Panc1 (cell line): Measurements from ENCODE around the gene PRSS48. TPM values are rescaled to one million over a fixed set of nuclear protein-coding genes. Genes with fewer than 3 reads are reported as not detected.

Experiments used
- ATAC-seq: fragments of 200-7000 bp; cut with Tn5 transposase; 2 replicates; pipeline ENCODE4 v1.9.1; 2020; ENCODE audit warnings: mild to moderate bottlenecking, moderate library complexity
- BruUV-seq: library from RNA; stranded (reverse); fragments of 400-500 nt; replicated peaks from 2 replicates; lab custom pipeline; 2021; lab: Mats Ljungman, UMichigan
- CTCF ChIA-PET: fragments of 300-600 bp; sonication (Branson Sonifier 250); formaldehyde crosslinking; loops from one replicate; lab custom pipeline; 2022; ENCODE audit warnings: antibody characterized with exemption; lab: Charles Lee
- POLR2A ChIA-PET: fragments of 300-600 bp; sonication (Branson Sonifier 250); formaldehyde crosslinking; loops from one replicate; lab custom pipeline; 2022; ENCODE audit warnings: antibody characterized with exemption; lab: Charles Lee
- DNase-seq: peaks from one replicate; pipeline ENCODE4 v3.0.0-alpha.2; 2010; ENCODE audit warnings: low read depth, low spot score
- H3K27ac ChIP-seq: 2 replicates; pipeline ENCODE4 v1.5.1; 2011; ENCODE audit warnings: mild to moderate bottlenecking, low read length, inconsistent platforms
- H3K27me3 ChIP-seq: fragments of 200-500 bp; sonication (Bioruptor generic); 2 replicates; pipeline ENCODE4 v1.6.0; 2014; ENCODE audit warnings: low read length, inconsistent platforms; ENCODE audit not compliant: control insufficient read depth, insufficient read depth
- H3K36me3 ChIP-seq: fragments of 200-500 bp; sonication (Bioruptor generic); 2 replicates; pipeline ENCODE4 v1.5.1; 2014; ENCODE audit warnings: inconsistent platforms, mild to moderate bottlenecking, low read length, moderate library complexity; ENCODE audit not compliant: control insufficient read depth, insufficient read depth
- H3K4me1 ChIP-seq: 2 replicates; pipeline ENCODE4 v1.5.1; 2011; ENCODE audit warnings: inconsistent platforms, mild to moderate bottlenecking, low read length, moderate library complexity; ENCODE audit not compliant: control insufficient read depth, insufficient read depth
- H3K4me3 ChIP-seq, 2 experiments: 2 replicates each; pipeline ENCODE4 v1.5.1; 2011 to 2012; ENCODE audit warnings: low read depth in 2 of 2, low read length in 2 of 2, mild to moderate bottlenecking in 2 of 2, inconsistent platforms in 1 of 2, moderate library complexity in 1 of 2
- H3K9me3 ChIP-seq: fragments of 200-500 bp; sonication (Bioruptor generic); 2 replicates; pipeline ENCODE4 v1.5.1; 2014; ENCODE audit warnings: low read depth, mild to moderate bottlenecking, inconsistent platforms, low read length, moderate library complexity; ENCODE audit not compliant: control insufficient read depth, insufficient read depth
- POLR2AphosphoS5 ChIP-seq: IDR thresholded peaks from 2 replicates; pipeline ENCODE4 v1.6.1; 2012; ENCODE audit warnings: mild to moderate bottlenecking, low read depth, low read length, moderate library complexity
- REST ChIP-seq, 2 experiments: IDR thresholded peaks; 2 replicates each; pipeline ENCODE4 v1.6.1; 2011 to 2012; ENCODE audit warnings: low read depth in 2 of 2, control low read depth in 1 of 2, low read length in 1 of 2, mild to moderate bottlenecking in 1 of 2, moderate library complexity in 1 of 2; ENCODE audit not compliant: insufficient read depth in 1 of 2
- SIN3A ChIP-seq: IDR thresholded peaks from 2 replicates; pipeline ENCODE4 v1.6.1; 2012; ENCODE audit warnings: low read depth, mild to moderate bottlenecking, low read length, moderate library complexity, borderline replicate concordance; ENCODE audit not compliant: insufficient read depth
- TCF7L2 ChIP-seq: IDR thresholded peaks from 2 replicates; pipeline ENCODE4 v1.6.1; 2011; ENCODE audit warnings: mild to moderate bottlenecking, low read depth, low read length, inconsistent platforms
- in situ Hi-C: cut with HindIII; loops from 2 replicates; pipeline ENCODE4 v1.10.0; 2016; ENCODE audit warnings: low sequenced_read_pairs, low pct_unique_long_range_greater_than_20kb
- intact Hi-C: fragments of 100-400 bp; cut with micrococcal nuclease; formaldehyde crosslinking; loops from one replicate; pipeline ENCODE4 v1.10.0; 2022; ENCODE audit not compliant: unreplicated experiment
- total RNA-seq: library from RNA; stranded (reverse); gene quantifications from one replicate; pipeline ENCODE4 v1.2.1, GENCODE V29; 2021; ENCODE audit not compliant: unreplicated experiment
- TF ChIP-seq, protein P1 (sequence below): fragments of 450-650 bp; IDR thresholded peaks from 2 replicates; pipeline ENCODE4 v1.5.1; 2017; ENCODE audit warnings: mild to moderate bottlenecking

PRSS48 gene
- total RNA-seq, 1 experiment from 2014 or later: not detected

GRCh38 chr4:151239608-151240007 lies 37.4 kb upstream of the PRSS48 start:
- CTCF ChIA-PET: no interaction called here

GRCh38 chr4:151242305-151242704 lies 34.7 kb upstream of the PRSS48 start:
- ChIA-PET CTCF (no interaction called here), POLR2A (no interaction called here)
- DNase-seq (no peak), ATAC-seq (no peak)
- TF ChIP-seq SIN3A (no peak), TCF7L2 (no peak), POLR2AphosphoS5 (no peak), REST (IDR thresholded peaks at IDR 0.05; ENCODE audit: insufficient read depth in 1 of 2, low read depth in 2 of 2, low read length in 1 of 2) (no peak)
- TF ChIP-seq, protein P1, sequence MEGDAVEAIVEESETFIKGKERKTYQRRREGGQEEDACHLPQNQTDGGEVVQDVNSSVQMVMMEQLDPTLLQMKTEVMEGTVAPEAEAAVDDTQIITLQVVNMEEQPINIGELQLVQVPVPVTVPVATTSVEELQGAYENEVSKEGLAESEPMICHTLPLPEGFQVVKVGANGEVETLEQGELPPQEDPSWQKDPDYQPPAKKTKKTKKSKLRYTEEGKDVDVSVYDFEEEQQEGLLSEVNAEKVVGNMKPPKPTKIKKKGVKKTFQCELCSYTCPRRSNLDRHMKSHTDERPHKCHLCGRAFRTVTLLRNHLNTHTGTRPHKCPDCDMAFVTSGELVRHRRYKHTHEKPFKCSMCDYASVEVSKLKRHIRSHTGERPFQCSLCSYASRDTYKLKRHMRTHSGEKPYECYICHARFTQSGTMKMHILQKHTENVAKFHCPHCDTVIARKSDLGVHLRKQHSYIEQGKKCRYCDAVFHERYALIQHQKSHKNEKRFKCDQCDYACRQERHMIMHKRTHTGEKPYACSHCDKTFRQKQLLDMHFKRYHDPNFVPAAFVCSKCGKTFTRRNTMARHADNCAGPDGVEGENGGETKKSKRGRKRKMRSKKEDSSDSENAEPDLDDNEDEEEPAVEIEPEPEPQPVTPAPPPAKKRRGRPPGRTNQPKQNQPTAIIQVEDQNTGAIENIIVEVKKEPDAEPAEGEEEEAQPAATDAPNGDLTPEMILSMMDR: no peak
- intact Hi-C loops: no loop called here
- Histone ChIP-seq H3K9me3 (no peaks in the 10 kb centered on the region), H3K4me3 (no peak overlapping the region), H3K4me1 (no peaks in the 10 kb centered on the region), H3K36me3 (no peaks in the 10 kb centered on the region), H3K27ac (no peak overlapping the region), H3K27me3 (no peaks in the 10 kb centered on the region)
- BruUV-seq: no TSS peak
- in situ Hi-C loops: no loop called here

More at GRCh38 chr4:151239608-151240007, 37.4 kb upstream of the PRSS48 start:
- Histone ChIP-seq H3K9me3 (no peaks in the 10 kb centered on the region), H3K4me1 (no peaks in the 10 kb centered on the region), H3K27ac (no peak overlapping the region), H3K4me3 (no peak overlapping the region), H3K27me3 (no peaks in the 10 kb centered on the region), H3K36me3 (no peaks in the 10 kb centered on the region)
- DNase-seq (no peak), ATAC-seq (no peak)
- TF ChIP-seq, protein P1: no peak
- TF ChIP-seq TCF7L2: no peak
- TF ChIP-seq REST (IDR thresholded peaks at IDR 0.05; ENCODE audit: insufficient read depth in 1 of 2, low read depth in 2 of 2, low read length in 1 of 2): no peak
- no peak for TF ChIP-seq POLR2AphosphoS5
- TF ChIP-seq SIN3A: no peak
- BruUV-seq: no TSS peak
- POLR2A ChIA-PET: no interaction called here
- in situ Hi-C loops: no loop called here
- intact Hi-C loops: no loop called here
